BJ (cell line): Measurements from ENCODE around the gene HDAC5. TPM values are rescaled to one million over a fixed set of nuclear protein-coding genes. Genes with fewer than 3 reads are reported as not detected.

Experiments
- CTCF ChIA-PET: fragments of 350-600 bp; formaldehyde crosslinking; extraction: SDS; loops from one replicate; lab custom pipeline; 2021; ENCODE audit warnings: antibody characterized with exemption, inconsistent platforms; lab: Yijun Ruan, JAX
- POLR2A ChIA-PET: fragments of 300-600 bp; sonication (Branson Sonifier 250); formaldehyde crosslinking; extraction: SDS; loops from one replicate; lab custom pipeline; 2021; ENCODE audit warnings: antibody characterized with exemption; lab: Charles Lee
- DNase-seq: peaks from one replicate; pipeline ENCODE4 v3.0.0-alpha.2; 2011; ENCODE audit warnings: low read depth
- H3K27me3 ChIP-seq: 2 replicates; pipeline ENCODE4 v1.6.0; 2011; ENCODE audit warnings: low read length; ENCODE audit not compliant: control insufficient read depth, insufficient read depth
- H3K36me3 ChIP-seq: 2 replicates; pipeline ENCODE4 v1.5.1; 2011; ENCODE audit warnings: low read length; ENCODE audit not compliant: control insufficient read depth, insufficient read depth
- H3K4me3 ChIP-seq: 2 replicates; pipeline ENCODE4 v1.5.1; 2011; ENCODE audit warnings: low read depth, mild to moderate bottlenecking, control low read depth, low read length
- polyA plus RNA-seq: library from polyadenylated mRNA; depleted of rRNA; stranded (reverse); fragments of >200 nt; gene quantifications from 2 replicates; pipeline ENCODE4 v1.2.3, GENCODE V29; 2011
- TF ChIP-seq, protein P1 (sequence below): IDR thresholded peaks from 2 replicates; pipeline ENCODE4 v1.5.1; 2011; ENCODE audit warnings: low read depth, mild to moderate bottlenecking, control low read depth, inconsistent platforms, low read length, moderate library complexity; ENCODE audit not compliant: insufficient read depth

Gene HDAC5
- polyA plus RNA-seq, 1 experiment = 102 TPM

DNA sequence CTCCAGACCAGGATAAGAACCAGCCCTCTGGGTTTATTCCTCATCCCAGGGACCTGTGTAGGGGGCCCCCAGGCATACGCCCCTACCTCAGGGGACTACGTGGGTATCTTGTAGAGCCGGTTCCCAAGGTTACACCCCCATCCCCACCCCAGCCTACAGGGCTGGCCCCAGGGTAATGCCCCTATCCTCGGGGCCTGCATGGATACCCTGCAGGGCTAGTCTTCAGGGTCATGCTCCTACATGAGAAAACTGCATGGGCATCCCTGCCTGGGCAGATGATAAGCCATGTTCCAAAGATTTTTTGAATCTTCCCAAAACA lies 14.2 kb downstream of the HDAC5 start:
- peak overlapping the region; percentile 54 for H3K4me3 ChIP-seq
- no peak for DNase-seq
- POLR2A ChIA-PET = no interaction called here
- H3K27me3 ChIP-seq = no peaks in the 10 kb centered on the region
- CTCF ChIA-PET = interaction anchor here (1.0 to 1.6 kb wide), 5 partner anchors 9 to 165 kb away, joined by 3 to 5 read pairs (median 4); no protein-coding TSS in a partner anchor
- TF ChIP-seq, protein P1, sequence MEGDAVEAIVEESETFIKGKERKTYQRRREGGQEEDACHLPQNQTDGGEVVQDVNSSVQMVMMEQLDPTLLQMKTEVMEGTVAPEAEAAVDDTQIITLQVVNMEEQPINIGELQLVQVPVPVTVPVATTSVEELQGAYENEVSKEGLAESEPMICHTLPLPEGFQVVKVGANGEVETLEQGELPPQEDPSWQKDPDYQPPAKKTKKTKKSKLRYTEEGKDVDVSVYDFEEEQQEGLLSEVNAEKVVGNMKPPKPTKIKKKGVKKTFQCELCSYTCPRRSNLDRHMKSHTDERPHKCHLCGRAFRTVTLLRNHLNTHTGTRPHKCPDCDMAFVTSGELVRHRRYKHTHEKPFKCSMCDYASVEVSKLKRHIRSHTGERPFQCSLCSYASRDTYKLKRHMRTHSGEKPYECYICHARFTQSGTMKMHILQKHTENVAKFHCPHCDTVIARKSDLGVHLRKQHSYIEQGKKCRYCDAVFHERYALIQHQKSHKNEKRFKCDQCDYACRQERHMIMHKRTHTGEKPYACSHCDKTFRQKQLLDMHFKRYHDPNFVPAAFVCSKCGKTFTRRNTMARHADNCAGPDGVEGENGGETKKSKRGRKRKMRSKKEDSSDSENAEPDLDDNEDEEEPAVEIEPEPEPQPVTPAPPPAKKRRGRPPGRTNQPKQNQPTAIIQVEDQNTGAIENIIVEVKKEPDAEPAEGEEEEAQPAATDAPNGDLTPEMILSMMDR = no peak
- peaks cover 15% of the 10 kb centered on the region for H3K36me3 ChIP-seq

DNA sequence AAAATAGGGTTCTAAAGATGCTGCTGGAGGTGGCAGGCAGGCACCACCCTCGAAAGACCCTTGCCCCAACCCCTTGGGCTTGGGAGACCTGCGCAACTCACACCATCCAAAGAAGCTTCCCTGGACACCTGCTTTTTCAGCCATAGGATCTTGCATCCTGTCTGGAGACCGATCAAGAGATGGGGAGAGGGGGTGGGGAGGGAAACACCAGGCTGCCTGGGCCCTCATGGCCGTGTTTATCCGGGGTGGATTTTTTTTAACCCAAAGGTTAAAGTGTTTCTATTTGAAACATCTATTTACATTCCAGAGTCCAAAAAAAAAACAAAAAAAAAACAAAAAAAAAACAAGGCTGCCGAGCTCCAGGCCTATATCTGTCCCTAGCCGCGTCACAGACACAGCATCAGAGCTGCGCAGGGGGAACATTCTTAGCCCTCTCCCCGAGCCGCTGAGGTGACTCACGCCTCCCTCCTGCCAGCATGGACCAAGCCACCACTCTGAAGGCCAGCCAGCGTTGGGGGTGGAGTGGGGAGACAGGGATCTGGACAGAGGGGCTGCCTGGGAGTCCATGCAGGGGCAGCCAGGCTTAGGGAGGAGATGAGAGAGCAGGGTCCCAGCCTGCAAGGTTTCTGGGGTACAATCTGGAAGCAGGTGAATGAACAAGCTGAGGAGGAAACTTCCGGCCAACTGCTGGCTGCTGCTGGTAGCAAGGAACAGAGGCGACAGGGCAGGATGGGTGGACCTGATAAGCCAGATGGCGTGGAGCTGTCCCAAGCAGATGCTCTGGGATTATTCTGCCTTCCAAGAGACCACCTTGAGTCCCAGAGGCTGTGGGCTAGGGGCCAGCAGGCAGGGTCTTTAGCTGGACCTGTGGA lies 14.8 kb downstream of the HDAC5 start:
- peaks cover 12% of the 10 kb centered on the region for H3K36me3 ChIP-seq
- TF ChIP-seq, protein P1 = no peak
- H3K4me3 ChIP-seq = peak overlapping the region; percentile 54
- ChIA-PET POLR2A (interaction anchor here (0.6 kb wide), 1 partner anchor 15 kb away, joined by 3 read pairs; no protein-coding TSS in a partner anchor), CTCF (interaction anchor here (1.0 to 1.6 kb wide), 5 partner anchors 9 to 164 kb away, joined by 3 to 5 read pairs (median 4); no protein-coding TSS in a partner anchor)
- DNase-seq = peak; percentile 93
- no peaks in the 10 kb centered on the region for H3K27me3 ChIP-seq

DNA sequence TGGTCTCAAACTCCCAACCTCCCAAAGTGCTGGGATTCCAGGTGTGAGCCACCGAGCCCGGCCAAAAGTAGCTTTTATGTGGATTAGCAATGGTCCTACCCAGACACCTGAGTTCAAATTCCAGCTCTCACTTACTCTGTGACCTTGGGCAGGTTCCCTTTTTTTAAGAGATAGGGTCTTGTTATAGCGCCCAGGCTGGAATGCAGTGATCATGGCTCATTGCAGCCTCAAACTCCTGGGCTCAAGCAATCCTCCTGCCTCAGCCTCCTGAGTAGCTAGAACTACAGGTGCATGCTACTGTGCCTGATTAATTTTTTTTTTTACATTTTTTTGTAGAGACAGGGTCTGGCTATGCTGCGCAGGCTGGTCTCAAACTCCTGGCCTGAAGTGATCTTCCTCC lies 16.6 kb downstream of the HDAC5 start:
- DNase-seq = no peak
- H3K27me3 ChIP-seq = no peaks in the 10 kb centered on the region
- no peak overlapping the region for H3K4me3 ChIP-seq
- TF ChIP-seq, protein P1 = no peak
- ChIA-PET POLR2A (no interaction called here), CTCF (interaction anchor here (0.6 to 2.0 kb wide), 4 partner anchors 8 to 32 kb away, joined by 3 to 11 read pairs (median 6); no protein-coding TSS in a partner anchor)
- H3K36me3 ChIP-seq = peaks cover 17% of the 10 kb centered on the region

DNA sequence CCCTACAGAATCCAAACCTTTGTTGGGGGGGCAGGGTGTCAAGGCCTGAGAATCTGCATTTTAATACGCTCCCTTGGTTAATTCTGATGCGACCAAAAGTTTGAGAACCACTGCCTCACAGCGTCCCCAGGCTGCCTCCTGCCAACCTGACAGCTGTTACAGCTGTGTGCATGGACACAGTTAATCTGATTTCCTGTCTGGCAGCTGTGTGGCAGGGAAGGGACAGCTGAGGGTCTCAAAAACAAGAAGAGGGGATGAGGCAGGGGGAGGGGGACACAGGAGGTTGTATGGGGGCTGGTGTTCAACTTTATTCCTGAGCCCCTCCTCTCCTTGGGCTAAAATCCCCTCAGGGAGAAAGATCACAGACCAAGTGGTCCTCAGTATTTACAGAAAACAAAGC lies 17.5 kb downstream of the HDAC5 start:
- no peak for DNase-seq
- no peaks in the 10 kb centered on the region for H3K27me3 ChIP-seq
- no peak overlapping the region for H3K4me3 ChIP-seq
- ChIA-PET CTCF (interaction anchor here (0.6 to 2.0 kb wide), 3 partner anchors 10 to 316 kb away, joined by 3 to 11 read pairs (median 3); no protein-coding TSS in a partner anchor), POLR2A (no interaction called here)
- H3K36me3 ChIP-seq = peaks cover 17% of the 10 kb centered on the region
- TF ChIP-seq, protein P1 = no peak

DNA sequence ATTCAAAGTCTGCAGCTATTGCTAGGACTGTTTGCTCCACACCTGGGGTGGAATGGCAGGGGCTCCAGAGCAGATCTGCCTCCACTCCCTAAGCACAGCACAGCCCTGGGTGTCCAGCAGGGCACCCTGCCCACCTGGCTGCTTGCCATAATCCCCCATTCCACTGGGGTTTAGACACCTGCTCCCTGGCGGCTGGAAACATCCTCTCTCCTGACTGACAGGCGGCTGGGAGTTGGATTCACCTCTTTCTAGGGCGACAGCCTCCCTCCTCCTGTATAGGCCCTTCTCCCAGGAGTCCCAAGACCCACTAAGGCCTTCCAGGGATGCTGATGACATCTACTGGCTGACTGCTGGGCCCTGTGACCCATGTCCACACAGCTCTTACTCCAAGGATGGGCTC lies 18.0 kb downstream of the HDAC5 start:
- ChIA-PET POLR2A (interaction anchor here (0.9 kb wide), 1 partner anchor 39 kb away, joined by 3 read pairs; the partner anchor contains the start of gene LSM12), CTCF (interaction anchor here (0.7 kb wide), 1 partner anchor 315 kb away, joined by 3 read pairs; no protein-coding TSS in a partner anchor)
- no peak overlapping the region for H3K4me3 ChIP-seq
- H3K27me3 ChIP-seq = no peaks in the 10 kb centered on the region
- H3K36me3 ChIP-seq = peaks cover 17% of the 10 kb centered on the region
- TF ChIP-seq, protein P1 = no peak
- DNase-seq = no peak
